Measurements from ENCODE around the gene TMEM95. TPM values are rescaled to one million over a fixed set of nuclear protein-coding genes. Genes with fewer than 3 reads are reported as not detected.
"Not testable (repeated sequence)": the region's sequence is repeated elsewhere in the genome, so short reads cannot be mapped to it uniquely, and the experiment has no call there.

Gene TMEM95
- total RNA-seq, 1 donor from 2014 or later: not detected

DNA sequence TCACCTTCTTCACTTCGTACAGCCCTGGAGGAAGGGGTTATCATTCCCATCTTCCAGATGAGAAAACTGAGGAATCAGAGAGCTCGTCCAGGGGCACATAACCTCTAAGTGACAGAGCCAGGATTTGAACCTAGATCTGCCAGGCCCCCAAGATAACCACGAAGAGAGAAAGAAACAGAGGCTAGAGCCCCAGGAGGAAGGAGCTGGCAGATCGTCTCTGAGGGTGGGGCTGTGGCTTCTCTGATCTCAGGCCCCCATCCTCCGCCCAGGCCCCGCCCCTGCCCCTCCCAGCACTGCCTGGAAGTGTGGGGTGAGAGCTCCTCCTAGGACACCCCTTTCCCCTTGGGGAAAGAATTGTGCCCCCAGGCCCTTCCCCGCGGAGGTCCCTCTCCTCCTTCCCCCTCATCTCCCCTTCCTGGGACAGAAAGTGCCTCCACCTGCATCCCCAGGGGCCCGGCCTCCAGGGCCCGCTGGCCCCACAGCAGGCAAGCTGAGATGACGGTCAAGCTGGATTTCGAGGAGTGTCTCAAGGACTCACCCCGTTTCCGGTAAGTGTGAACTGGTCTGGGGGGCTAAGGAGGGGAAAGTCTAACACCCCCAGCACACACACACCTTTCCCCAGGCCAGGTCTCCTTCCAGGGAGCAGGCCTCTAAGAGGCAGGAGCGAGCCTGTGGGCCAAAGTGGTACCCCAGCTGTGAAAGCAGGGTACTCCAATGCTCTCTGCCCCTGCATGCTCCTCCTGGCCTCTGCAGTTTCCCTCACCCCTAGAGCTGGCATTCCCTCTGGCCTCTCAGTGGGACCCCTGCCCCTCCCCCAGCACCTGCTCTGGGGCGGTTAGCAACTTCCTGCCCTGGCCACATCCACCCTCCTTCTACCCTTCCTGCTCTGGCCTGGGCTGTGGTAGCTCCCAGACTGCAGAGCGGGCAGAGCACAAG is 18.4 kb upstream of the TMEM95 start, which contains the start of gene ACAP1:
Gene ACAP1 (plus strand): TSS at position 290 of the 936 bp plus-strand sequence. CDS start 206 bp downstream, at position 496.
- DNase-seq (ENCODE audit: extremely low spot score, unreplicated experiment): no peak
- no peaks in the 10 kb centered on the region for H3K4me1 Mint-ChIP-seq (ENCODE audit: unreplicated experiment)
- H3K36me3 Mint-ChIP-seq: no peaks in the 10 kb centered on the region
- no peak within 1 kb of the TSS for H3K27ac Mint-ChIP-seq
- H3K9me3 Mint-ChIP-seq: no peaks in the 10 kb centered on the region
- TF ChIP-seq, protein P1, sequence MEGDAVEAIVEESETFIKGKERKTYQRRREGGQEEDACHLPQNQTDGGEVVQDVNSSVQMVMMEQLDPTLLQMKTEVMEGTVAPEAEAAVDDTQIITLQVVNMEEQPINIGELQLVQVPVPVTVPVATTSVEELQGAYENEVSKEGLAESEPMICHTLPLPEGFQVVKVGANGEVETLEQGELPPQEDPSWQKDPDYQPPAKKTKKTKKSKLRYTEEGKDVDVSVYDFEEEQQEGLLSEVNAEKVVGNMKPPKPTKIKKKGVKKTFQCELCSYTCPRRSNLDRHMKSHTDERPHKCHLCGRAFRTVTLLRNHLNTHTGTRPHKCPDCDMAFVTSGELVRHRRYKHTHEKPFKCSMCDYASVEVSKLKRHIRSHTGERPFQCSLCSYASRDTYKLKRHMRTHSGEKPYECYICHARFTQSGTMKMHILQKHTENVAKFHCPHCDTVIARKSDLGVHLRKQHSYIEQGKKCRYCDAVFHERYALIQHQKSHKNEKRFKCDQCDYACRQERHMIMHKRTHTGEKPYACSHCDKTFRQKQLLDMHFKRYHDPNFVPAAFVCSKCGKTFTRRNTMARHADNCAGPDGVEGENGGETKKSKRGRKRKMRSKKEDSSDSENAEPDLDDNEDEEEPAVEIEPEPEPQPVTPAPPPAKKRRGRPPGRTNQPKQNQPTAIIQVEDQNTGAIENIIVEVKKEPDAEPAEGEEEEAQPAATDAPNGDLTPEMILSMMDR (conservative IDR thresholded peaks at IDR 0.05): no peak
- peaks cover 8% of the 10 kb centered on the region for H3K27me3 Mint-ChIP-seq
- no peak within 1 kb of the TSS for H3K4me3 Mint-ChIP-seq

DNA sequence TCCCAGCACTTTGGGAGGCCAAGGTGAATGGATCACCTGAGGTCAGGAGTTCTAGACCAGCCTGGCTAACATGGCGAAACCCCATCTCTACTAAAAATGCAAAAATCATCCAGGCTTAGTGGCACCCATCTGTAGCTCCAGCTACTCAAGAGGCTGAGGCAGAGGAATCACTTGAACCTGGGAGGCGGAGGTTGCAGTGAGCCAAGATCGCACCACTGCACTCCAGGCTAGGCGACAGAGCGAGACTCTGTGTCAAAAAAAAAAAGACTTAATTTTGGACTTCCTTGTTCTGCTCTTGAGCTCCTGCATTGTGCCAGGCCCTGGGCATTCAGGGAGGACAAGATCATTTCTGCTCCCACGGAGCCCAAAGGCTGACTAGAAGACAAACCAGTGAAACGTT is 17.4 kb upstream of the TMEM95 start:
- H3K36me3 Mint-ChIP-seq; H3K27ac Mint-ChIP-seq; H3K4me3 Mint-ChIP-seq; DNase-seq (ENCODE audit: extremely low spot score, unreplicated experiment); H3K9me3 Mint-ChIP-seq; H3K4me1 Mint-ChIP-seq (ENCODE audit: unreplicated experiment): not testable (repeated sequence)
- peaks cover 12% of the 10 kb centered on the region for H3K27me3 Mint-ChIP-seq

DNA sequence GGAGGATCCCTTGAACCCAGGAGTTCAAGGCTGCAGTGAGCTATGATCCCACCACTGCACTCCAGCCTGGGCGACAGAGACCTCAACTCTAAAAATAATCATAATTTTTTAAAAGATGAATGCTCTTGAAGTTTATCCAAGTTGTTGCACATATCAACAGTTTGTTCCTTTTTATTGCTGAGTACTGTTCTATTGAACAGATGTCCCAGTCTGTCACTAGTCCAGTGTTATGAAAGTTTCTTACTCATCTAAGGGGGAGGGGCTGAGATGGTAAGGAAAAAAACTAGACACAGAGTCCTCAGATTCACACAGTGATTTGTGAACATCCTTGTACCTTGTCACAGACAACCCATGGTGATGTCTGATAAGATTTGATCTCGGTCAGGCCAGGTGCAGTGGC is 14.8 kb upstream of the TMEM95 start:
- Mint-ChIP-seq H3K36me3 (no peaks in the 10 kb centered on the region), H3K4me3 (no peak overlapping the region), H3K4me1 (ENCODE audit: unreplicated experiment) (no peaks in the 10 kb centered on the region), H3K27me3 (peaks cover 21% of the 10 kb centered on the region), H3K27ac (no peak overlapping the region), H3K9me3 (no peaks in the 10 kb centered on the region)
- TF ChIP-seq, protein P1 (conservative IDR thresholded peaks at IDR 0.05): no peak
- no peak for DNase-seq (ENCODE audit: extremely low spot score, unreplicated experiment)

DNA sequence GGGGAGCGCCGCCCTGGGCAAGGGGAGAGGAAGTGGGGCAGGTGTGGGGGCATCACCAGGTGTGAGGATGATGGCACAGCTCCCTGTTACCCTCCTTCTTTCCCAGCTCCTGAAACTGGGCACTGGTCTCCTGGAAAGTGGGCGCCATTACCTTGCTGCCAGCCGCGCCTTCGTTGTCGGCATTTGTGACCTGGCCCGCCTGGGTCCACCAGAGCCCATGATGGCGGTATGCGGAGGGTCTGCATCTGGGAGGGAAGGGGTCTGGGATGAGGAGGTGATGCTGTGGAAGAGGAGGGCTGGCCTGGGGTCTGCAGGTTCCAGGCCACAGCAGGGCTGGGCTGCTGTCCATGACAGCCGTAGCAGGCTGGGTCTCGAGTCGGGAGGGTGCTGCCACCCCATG is 13.1 kb upstream of the TMEM95 start:
- Mint-ChIP-seq H3K27ac (no peak overlapping the region), H3K36me3 (no peaks in the 10 kb centered on the region), H3K4me3 (no peak overlapping the region), H3K27me3 (peaks cover 26% of the 10 kb centered on the region), H3K4me1 (ENCODE audit: unreplicated experiment) (no peaks in the 10 kb centered on the region), H3K9me3 (no peaks in the 10 kb centered on the region)
- TF ChIP-seq, protein P1 (conservative IDR thresholded peaks at IDR 0.05): no peak
- no peak for DNase-seq (ENCODE audit: extremely low spot score, unreplicated experiment)

DNA sequence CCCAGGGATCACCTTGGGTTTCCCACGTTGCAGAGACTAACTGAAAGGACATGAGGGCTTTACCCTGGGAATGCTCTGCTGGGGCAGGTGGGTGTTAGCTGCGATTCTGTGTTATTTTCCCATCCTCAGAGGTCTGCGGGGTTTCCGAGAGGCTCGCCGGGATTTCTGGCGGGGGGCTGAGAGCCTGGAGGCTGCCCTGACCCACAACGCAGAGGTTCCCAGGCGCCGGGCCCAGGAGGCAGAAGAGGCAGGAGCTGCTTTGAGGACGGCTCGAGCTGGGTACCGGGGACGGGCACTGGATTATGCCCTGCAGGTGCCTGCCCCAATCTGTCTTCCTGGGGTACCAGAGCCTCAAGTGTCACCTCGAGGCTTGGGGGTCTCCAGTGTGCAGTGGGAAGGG is 11.7 kb upstream of the TMEM95 start:
- Mint-ChIP-seq H3K36me3 (no peaks in the 10 kb centered on the region), H3K4me3 (no peak overlapping the region), H3K9me3 (no peaks in the 10 kb centered on the region), H3K4me1 (ENCODE audit: unreplicated experiment) (no peaks in the 10 kb centered on the region), H3K27me3 (peaks cover 22% of the 10 kb centered on the region), H3K27ac (no peak overlapping the region)
- no peak for DNase-seq (ENCODE audit: extremely low spot score, unreplicated experiment)
- TF ChIP-seq, protein P1 (conservative IDR thresholded peaks at IDR 0.05): no peak
